HL-60/S4 (cell line): ENCODE results near the gene MTFP1.

Experiments used
- in situ Hi-C: fragments of 300-500 bp; cut with MboI; formaldehyde crosslinking; loops from 2 replicates; pipeline ENCODE4 v1.14.3; 2022; ENCODE audit warnings: low sequenced_read_pairs

MTFP1 gene

GRCh38 chr22:30425616-30426387 is at the start of gene MTFP1:
Gene MTFP1 (plus strand): TSS chr22:30425768. CDS start chr22:30425880, 112 bp downstream.
- in situ Hi-C loops: no loop called here

- in situ Hi-C loops: loop anchor here (10.0 kb wide), 1 partner anchor 115 kb away; the partner anchor contains the start of gene OSM
Observed at GRCh38 chr22:30380011-30380410, 45.6 kb upstream of the MTFP1 start.

- in situ Hi-C loops: loop anchor here (10.0 kb wide), 1 partner anchor 116 kb away; the partner anchor contains the start of gene OSM
Observed at GRCh38 chr22:30381264-30381663, 44.3 kb upstream of the MTFP1 start.

GRCh38 chr22:30382340-30382739 is 43.2 kb upstream of the MTFP1 start:
- in situ Hi-C loops: loop anchor here (10.0 kb wide), 1 partner anchor 118 kb away; the partner anchor contains the start of gene OSM

- in situ Hi-C loops: loop anchor here (10.0 kb wide), 1 partner anchor 118 kb away; the partner anchor contains the start of gene OSM
Observed at GRCh38 chr22:30383061-30383460, 42.5 kb upstream of the MTFP1 start.

- in situ Hi-C loops: loop anchor here (5.0 to 10.0 kb wide), 2 partner anchors 121 to 279 kb away; partner anchors contain the start of gene OSM
Observed at GRCh38 chr22:30385942-30386341, 39.6 kb upstream of the MTFP1 start.

- in situ Hi-C loops: loop anchor here (5.0 to 10.0 kb wide), 2 partner anchors 122 to 279 kb away; partner anchors contain the start of gene OSM
Observed at GRCh38 chr22:30386608-30386959, 39.0 kb upstream of the MTFP1 start.

- in situ Hi-C loops: loop anchor here (5.0 to 10.0 kb wide), 2 partner anchors 122 to 280 kb away; partner anchors contain the start of gene OSM
Observed at GRCh38 chr22:30386960-30387827, 38.4 kb upstream of the MTFP1 start, which contains the start of gene RNF215. Gene RNF215 (minus strand): TSS chr22:30387411. CDS start chr22:30387313, 98 bp downstream.

GRCh38 chr22:30390974-30391691 is 34.4 kb upstream of the MTFP1 start:
- in situ Hi-C loops: loop anchor here (10.0 kb wide), 1 partner anchor 94 kb away; no protein-coding TSS in a partner anchor

GRCh38 chr22:30392661-30393321 is 32.8 kb upstream of the MTFP1 start:
- in situ Hi-C loops: loop anchor here (10.0 kb wide), 1 partner anchor 92 kb away; no protein-coding TSS in a partner anchor

- in situ Hi-C loops: loop anchor here (10.0 kb wide), 1 partner anchor 92 kb away; no protein-coding TSS in a partner anchor
Observed at GRCh38 chr22:30393322-30393680, 32.3 kb upstream of the MTFP1 start.

- in situ Hi-C loops: loop anchor here (10.0 kb wide), 1 partner anchor 91 kb away; no protein-coding TSS in a partner anchor
Observed at GRCh38 chr22:30393885-30394284, 31.7 kb upstream of the MTFP1 start.

- in situ Hi-C loops: loop anchor here (10.0 kb wide), 1 partner anchor 88 kb away; no protein-coding TSS in a partner anchor
Observed at GRCh38 chr22:30396871-30397655, 28.5 kb upstream of the MTFP1 start, which contains the start of gene SEC14L2. Gene SEC14L2 (plus strand): TSS chr22:30397018. CDS start chr22:30397117, 99 bp downstream.

- in situ Hi-C loops: loop anchor here (10.0 kb wide), 1 partner anchor 87 kb away; no protein-coding TSS in a partner anchor
Observed at GRCh38 chr22:30397656-30398635, 27.6 kb upstream of the MTFP1 start.

GRCh38 chr22:30398685-30399680 is 26.6 kb upstream of the MTFP1 start:
- in situ Hi-C loops: loop anchor here (10.0 kb wide), 1 partner anchor 86 kb away; no protein-coding TSS in a partner anchor

- in situ Hi-C loops: loop anchor here (10.0 kb wide), 1 partner anchor 85 kb away; no protein-coding TSS in a partner anchor
Observed at GRCh38 chr22:30399718-30400117, 25.9 kb upstream of the MTFP1 start.
